ENCODE measurements around the gene RPP30. TPM values are rescaled to one million over a fixed set of nuclear protein-coding genes. Genes with fewer than 3 reads are reported as not detected.
A peak's percentile ranks its signal among the peaks of the same experiment; 100 is the strongest.

RPP30 gene
- total RNA-seq (10 to 100 TPM; 11.3 to 22.6 TPM), polyA plus RNA-seq (10 to 100 TPM; 11.2 to 14.6 TPM)

DNA sequence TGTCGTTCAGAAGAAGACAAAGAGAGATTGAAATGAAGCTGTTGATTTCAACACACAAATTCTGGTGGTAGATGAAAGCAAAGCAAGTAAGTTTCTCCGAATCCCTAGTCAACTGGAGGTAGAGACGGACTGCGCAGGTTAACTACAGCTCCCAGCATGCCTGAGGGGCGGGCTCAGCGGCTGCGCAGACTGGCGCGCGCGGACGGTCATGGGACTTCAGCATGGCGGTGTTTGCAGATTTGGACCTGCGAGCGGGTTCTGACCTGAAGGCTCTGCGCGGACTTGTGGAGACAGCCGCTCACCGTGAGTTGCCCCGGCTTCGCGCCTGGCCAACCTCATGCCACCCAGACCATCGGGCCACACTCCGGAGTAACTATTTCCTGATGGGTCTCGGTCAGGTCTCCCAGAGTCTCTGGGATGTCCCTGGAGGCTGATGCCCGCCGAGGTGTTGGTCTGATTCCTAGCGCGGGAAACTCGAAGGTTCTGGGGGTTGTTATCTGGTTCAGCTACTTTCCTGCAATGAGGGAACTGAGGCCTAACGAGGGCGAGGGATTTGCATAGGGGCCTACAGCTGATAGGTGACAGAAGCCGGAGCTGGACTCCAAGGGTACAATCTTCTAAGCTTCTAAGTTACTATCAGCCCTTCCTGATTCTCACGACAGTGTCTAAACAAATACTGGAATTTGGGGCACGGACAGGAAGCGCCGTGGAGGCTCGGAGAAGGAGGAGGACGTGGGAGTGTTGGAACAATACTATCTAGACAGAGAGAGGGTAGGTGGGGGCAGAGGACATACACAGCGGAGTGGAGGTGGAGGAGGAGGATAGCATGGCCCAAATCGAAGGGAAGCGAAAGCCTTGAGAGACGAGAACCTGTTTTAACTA, at the start of gene RPP30:
Gene RPP30, plus strand, starts transcription at position 209 of the 882 bp plus-strand sequence. Its CDS starts 13 bp downstream, at position 222.
- peaks cover 3 to 23% (median 10%) of the 10 kb centered on the region in 4 donors for H3K4me1 ChIP-seq (ENCODE audit: control insufficient read depth in 4 of 4, insufficient read depth in 4 of 4, low read length in 3 of 4)
- peaks cover 3 to 13% (median 8%) of the 10 kb centered on the region in 4 donors for H3K36me3 ChIP-seq (ENCODE audit: control insufficient read depth in 4 of 4, insufficient read depth in 3 of 4, low read depth in 1 of 4, low read length in 3 of 4)
- peak; percentile 84 for DNase-seq (ENCODE audit: low spot score)
- TF ChIP-seq, protein P1, sequence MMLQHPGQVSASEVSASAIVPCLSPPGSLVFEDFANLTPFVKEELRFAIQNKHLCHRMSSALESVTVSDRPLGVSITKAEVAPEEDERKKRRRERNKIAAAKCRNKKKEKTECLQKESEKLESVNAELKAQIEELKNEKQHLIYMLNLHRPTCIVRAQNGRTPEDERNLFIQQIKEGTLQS (IDR thresholded peaks at IDR 0.05) = no peak
- no peak for TF ChIP-seq SP1 (IDR thresholded peaks at IDR 0.05)
- TF ChIP-seq, protein P2, sequence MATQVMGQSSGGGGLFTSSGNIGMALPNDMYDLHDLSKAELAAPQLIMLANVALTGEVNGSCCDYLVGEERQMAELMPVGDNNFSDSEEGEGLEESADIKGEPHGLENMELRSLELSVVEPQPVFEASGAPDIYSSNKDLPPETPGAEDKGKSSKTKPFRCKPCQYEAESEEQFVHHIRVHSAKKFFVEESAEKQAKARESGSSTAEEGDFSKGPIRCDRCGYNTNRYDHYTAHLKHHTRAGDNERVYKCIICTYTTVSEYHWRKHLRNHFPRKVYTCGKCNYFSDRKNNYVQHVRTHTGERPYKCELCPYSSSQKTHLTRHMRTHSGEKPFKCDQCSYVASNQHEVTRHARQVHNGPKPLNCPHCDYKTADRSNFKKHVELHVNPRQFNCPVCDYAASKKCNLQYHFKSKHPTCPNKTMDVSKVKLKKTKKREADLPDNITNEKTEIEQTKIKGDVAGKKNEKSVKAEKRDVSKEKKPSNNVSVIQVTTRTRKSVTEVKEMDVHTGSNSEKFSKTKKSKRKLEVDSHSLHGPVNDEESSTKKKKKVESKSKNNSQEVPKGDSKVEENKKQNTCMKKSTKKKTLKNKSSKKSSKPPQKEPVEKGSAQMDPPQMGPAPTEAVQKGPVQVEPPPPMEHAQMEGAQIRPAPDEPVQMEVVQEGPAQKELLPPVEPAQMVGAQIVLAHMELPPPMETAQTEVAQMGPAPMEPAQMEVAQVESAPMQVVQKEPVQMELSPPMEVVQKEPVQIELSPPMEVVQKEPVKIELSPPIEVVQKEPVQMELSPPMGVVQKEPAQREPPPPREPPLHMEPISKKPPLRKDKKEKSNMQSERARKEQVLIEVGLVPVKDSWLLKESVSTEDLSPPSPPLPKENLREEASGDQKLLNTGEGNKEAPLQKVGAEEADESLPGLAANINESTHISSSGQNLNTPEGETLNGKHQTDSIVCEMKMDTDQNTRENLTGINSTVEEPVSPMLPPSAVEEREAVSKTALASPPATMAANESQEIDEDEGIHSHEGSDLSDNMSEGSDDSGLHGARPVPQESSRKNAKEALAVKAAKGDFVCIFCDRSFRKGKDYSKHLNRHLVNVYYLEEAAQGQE (IDR thresholded peaks at IDR 0.05) = peak; percentile 75
- no peak for TF ChIP-seq HNF4G (IDR thresholded peaks at IDR 0.05)
- TF ChIP-seq FOXA2 (IDR thresholded peaks at IDR 0.05) = no peak
- TF ChIP-seq, protein P3, sequence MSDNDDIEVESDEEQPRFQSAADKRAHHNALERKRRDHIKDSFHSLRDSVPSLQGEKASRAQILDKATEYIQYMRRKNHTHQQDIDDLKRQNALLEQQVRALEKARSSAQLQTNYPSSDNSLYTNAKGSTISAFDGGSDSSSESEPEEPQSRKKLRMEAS (IDR thresholded peaks at IDR 0.05) = peak; percentile 47
- no peak for TF ChIP-seq TAF1 (conservative IDR thresholded peaks at IDR 0.05)
- TF ChIP-seq HNF4A (conservative IDR thresholded peaks at IDR 0.05) = no peak
- TF ChIP-seq RXRA (IDR thresholded peaks at IDR 0.05) = peak in 1 of 2 donors; percentile 24
- no peak for TF ChIP-seq RAD21 (IDR thresholded peaks at IDR 0.05)
- no peak for TF ChIP-seq JUND (IDR thresholded peaks at IDR 0.05)
- TF ChIP-seq GABPA (IDR thresholded peaks at IDR 0.05 in 1 of 2, conservative IDR thresholded peaks at IDR 0.05 in 1 of 2) = no peak
- TF ChIP-seq, protein P4, sequence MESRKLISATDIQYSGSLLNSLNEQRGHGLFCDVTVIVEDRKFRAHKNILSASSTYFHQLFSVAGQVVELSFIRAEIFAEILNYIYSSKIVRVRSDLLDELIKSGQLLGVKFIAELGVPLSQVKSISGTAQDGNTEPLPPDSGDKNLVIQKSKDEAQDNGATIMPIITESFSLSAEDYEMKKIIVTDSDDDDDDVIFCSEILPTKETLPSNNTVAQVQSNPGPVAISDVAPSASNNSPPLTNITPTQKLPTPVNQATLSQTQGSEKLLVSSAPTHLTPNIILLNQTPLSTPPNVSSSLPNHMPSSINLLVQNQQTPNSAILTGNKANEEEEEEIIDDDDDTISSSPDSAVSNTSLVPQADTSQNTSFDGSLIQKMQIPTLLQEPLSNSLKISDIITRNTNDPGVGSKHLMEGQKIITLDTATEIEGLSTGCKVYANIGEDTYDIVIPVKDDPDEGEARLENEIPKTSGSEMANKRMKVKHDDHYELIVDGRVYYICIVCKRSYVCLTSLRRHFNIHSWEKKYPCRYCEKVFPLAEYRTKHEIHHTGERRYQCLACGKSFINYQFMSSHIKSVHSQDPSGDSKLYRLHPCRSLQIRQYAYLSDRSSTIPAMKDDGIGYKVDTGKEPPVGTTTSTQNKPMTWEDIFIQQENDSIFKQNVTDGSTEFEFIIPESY (IDR thresholded peaks at IDR 0.05) = no peak
- TF ChIP-seq EGR1 (IDR thresholded peaks at IDR 0.05; ENCODE audit: low read depth in 2 of 2) = no peak
- no peak for TF ChIP-seq FOXA1 (IDR thresholded peaks at IDR 0.05)
- TF ChIP-seq, protein P5, sequence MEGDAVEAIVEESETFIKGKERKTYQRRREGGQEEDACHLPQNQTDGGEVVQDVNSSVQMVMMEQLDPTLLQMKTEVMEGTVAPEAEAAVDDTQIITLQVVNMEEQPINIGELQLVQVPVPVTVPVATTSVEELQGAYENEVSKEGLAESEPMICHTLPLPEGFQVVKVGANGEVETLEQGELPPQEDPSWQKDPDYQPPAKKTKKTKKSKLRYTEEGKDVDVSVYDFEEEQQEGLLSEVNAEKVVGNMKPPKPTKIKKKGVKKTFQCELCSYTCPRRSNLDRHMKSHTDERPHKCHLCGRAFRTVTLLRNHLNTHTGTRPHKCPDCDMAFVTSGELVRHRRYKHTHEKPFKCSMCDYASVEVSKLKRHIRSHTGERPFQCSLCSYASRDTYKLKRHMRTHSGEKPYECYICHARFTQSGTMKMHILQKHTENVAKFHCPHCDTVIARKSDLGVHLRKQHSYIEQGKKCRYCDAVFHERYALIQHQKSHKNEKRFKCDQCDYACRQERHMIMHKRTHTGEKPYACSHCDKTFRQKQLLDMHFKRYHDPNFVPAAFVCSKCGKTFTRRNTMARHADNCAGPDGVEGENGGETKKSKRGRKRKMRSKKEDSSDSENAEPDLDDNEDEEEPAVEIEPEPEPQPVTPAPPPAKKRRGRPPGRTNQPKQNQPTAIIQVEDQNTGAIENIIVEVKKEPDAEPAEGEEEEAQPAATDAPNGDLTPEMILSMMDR (IDR thresholded peaks at IDR 0.05; ENCODE audit: low read depth, low read length, missing input control) = no peak
- TF ChIP-seq NR2F2 (IDR thresholded peaks at IDR 0.05) = no peak
- TF ChIP-seq YY1 (IDR thresholded peaks at IDR 0.05) = peak; percentile 97
- peaks cover 0 to 5% (median 2%) of the 10 kb centered on the region in 4 donors for H3K9me3 ChIP-seq (ENCODE audit: control insufficient read depth in 4 of 4, low read length in 3 of 4)
- peak within 1 kb of the TSS; percentile 11 to 79 for H3K9ac ChIP-seq (ENCODE audit: low read depth in 1 of 2, low read length in 2 of 2)
- WGBS = under 1% methylated on average over 43 of the region's 43 CpGs
- H3K27ac ChIP-seq (ENCODE audit: low read depth in 1 of 2, low read length in 2 of 2) = peak within 1 kb of the TSS; percentile 65 to 70
- H3K4me3 ChIP-seq (ENCODE audit: low read depth in 1 of 3, low read length in 3 of 3) = peak within 1 kb of the TSS; percentile 84 to 96 (median 88)
- no peaks in the 10 kb centered on the region for H3K27me3 ChIP-seq (ENCODE audit: control insufficient read depth in 4 of 4, insufficient read depth in 4 of 4, low read length in 3 of 4)

Data from liver (tissue), 9 donors.